A549 (cell line): ENCODE data around the gene UCKL1.

ENCODE experiments used
- CTCF ChIP-seq: fragments of >200 bp; sonication (Bioruptor Twin); formaldehyde crosslinking; IDR thresholded peaks from 3 replicates; pipeline ENCODE4 v1.5.1; 2016
- PBX3 ChIP-seq: IDR thresholded peaks from 2 replicates; pipeline ENCODE4 v1.6.1; 2012
- TFCP2L1 ChIP-seq: fragments of 250-450 bp; sonication (Bioruptor Pico); IDR thresholded peaks from 2 replicates; pipeline ENCODE4 v1.5.0; 2021; ENCODE audit warnings: mild to moderate bottlenecking

GRCh38 chr20:63900413-63900812 is 55.8 kb downstream of the UCKL1 start:
- no peak for TF ChIP-seq CTCF
- TF ChIP-seq TFCP2L1 (CRISPR knock-in tag): no peak
- TF ChIP-seq PBX3: no peak
